ENCODE measurements around the gene MAVS.

MAVS gene

DNA sequence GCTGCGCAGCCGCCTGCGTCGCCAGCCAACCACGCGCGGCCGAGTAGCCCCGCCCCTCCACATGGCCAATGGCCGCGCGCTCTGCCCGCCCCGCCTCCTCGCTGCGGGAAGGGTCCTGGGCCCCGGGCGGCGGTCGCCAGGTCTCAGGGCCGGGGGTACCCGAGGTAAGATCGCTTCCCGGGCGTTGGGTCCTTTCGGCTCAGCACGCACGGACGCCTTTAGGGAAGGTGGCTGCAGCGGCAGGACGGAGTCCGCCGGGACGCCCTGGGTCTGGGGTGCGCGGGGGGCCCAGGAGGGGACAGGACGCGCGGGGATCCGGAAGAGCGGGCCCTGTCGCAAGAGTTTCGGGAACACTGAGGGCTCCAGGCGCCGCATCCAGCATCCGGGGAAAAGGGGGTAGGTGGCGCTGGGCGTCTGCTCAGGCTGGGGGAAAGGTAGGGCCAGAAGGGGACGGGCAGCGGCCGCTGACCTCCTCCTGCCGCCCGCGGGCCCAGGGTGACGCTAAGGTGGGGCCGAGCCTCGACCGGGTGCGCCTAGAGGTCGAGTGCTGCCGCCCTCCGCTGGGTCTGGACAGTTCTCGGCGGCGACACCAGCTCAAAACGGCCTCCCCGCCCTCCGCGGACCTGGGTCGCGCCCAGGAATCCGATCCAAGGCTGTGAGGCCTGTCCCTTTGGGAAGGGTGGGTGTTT lies at the start of gene MAVS:
TSS of gene MAVS (plus strand) at position 95 of the 689 bp plus-strand sequence. CDS start 7,791 bp downstream, outside the sequence.
- H3K36me3 Mint-ChIP-seq (ENCODE audit: low read depth): peaks cover 33% of the 10 kb centered on the region
- no peaks in the 10 kb centered on the region for H3K9me3 Mint-ChIP-seq
- peaks cover 32% of the 10 kb centered on the region for H3K4me1 Mint-ChIP-seq (ENCODE audit: low read depth)
- intact Hi-C loops (cut with micrococcal nuclease): loop anchor here (2.0 kb wide), 1 partner anchor 26 kb away; the partner anchor contains the start of gene AP5S1
- no peaks in the 10 kb centered on the region for H3K27me3 Mint-ChIP-seq
- peak within 1 kb of the TSS; percentile 93 for H3K4me3 Mint-ChIP-seq
- peak within 1 kb of the TSS; percentile 95 for H3K27ac Mint-ChIP-seq

DNA sequence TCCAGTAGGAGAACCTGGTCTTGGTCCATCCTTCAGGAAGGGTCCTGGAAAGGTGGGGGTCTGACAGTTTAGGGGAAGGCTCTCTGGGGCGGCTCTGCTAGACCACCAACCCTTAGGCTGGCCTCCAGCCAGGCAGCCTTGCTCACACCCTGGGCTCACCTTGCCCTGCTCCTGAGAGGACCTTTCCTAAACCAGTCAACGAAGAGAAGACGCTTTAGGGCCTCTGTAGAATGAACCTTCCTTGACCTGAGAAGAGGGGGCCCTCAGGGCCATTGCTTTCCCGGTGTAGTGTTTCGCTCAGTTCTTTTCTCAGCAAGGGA lies 49.4 kb upstream of the MAVS start:
- H3K36me3 Mint-ChIP-seq (ENCODE audit: low read depth): peaks cover 63% of the 10 kb centered on the region
- intact Hi-C loops (cut with micrococcal nuclease): loop anchor here (2.0 kb wide), 1 partner anchor 14 kb away; no protein-coding TSS in a partner anchor
- no peaks in the 10 kb centered on the region for H3K27me3 Mint-ChIP-seq
- no peaks in the 10 kb centered on the region for H3K9me3 Mint-ChIP-seq
- H3K4me3 Mint-ChIP-seq: peak overlapping the region; percentile 81
- peak overlapping the region; percentile 93 for H3K27ac Mint-ChIP-seq
- H3K4me1 Mint-ChIP-seq (ENCODE audit: low read depth): peaks cover 58% of the 10 kb centered on the region

DNA sequence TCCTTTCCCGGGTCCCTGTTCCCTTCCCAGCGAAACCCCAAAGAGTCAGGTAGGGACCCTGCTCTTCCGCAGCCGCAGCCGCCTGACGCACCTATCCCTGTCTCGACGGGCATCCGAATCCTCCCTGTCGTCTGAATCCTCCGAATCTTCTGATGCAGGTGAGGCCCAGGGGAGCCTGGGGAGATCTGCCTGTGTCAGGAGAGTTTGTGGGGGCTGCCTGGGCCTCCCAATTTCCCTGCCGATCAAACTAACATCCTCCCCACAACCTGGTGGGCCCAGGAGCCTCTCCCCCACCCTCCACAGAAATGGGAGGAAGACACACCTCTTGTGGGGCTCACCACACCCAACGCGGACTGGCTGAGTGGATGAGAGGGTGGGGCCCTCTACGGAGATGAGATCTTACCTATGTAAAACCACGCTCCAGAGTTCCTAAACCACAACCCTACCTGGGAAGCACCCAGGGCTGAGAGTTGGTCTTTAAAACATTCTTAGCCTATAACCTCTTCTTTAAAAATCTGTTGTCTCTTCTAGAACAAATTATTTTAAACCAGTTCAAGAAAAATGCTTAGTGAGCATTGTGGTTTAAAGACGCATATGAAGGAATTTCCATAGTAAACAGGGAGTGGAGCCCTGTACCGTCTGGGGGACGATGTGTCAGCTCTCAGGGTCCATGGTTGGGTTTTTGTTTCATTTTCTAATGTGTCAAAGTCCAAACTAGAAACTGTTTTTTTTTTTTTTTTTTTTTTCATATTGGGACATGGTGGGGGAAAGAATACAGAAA lies 48.9 kb upstream of the MAVS start:
- no peaks in the 10 kb centered on the region for H3K9me3 Mint-ChIP-seq
- peak overlapping the region; percentile 57 for H3K27ac Mint-ChIP-seq
- H3K4me1 Mint-ChIP-seq (ENCODE audit: low read depth): peaks cover 64% of the 10 kb centered on the region
- H3K36me3 Mint-ChIP-seq (ENCODE audit: low read depth): peaks cover 69% of the 10 kb centered on the region
- intact Hi-C loops (cut with micrococcal nuclease): loop anchor here (2.0 kb wide), 1 partner anchor 13 kb away; no protein-coding TSS in a partner anchor
- no peaks in the 10 kb centered on the region for H3K27me3 Mint-ChIP-seq
- H3K4me3 Mint-ChIP-seq: peak overlapping the region; percentile 81

DNA sequence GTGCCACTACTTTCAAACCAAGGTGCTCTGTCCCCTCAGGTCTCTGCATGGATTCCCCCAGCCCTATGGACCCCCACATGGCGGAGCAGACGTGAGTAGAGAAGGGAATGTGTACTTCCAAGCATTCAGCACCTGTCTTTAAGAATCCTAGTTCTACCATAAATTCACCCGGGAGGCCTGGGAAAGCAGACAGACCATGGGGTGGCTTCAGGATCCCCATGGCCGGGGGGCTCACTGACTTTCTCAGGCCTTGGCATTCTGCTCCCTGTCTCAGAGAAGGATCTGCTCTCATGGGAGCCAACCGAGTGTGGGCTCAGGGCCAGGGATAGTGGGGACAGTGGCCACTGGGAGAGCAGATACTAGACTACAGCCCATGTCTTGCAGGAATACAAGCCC lies 48.3 kb upstream of the MAVS start:
- peaks cover 75% of the 10 kb centered on the region for H3K36me3 Mint-ChIP-seq (ENCODE audit: low read depth)
- no peaks in the 10 kb centered on the region for H3K27me3 Mint-ChIP-seq
- H3K4me1 Mint-ChIP-seq (ENCODE audit: low read depth): peaks cover 70% of the 10 kb centered on the region
- peak overlapping the region; percentile 57 for H3K27ac Mint-ChIP-seq
- no peak overlapping the region for H3K4me3 Mint-ChIP-seq
- H3K9me3 Mint-ChIP-seq: no peaks in the 10 kb centered on the region
- intact Hi-C loops (cut with micrococcal nuclease): no loop called here

DNA sequence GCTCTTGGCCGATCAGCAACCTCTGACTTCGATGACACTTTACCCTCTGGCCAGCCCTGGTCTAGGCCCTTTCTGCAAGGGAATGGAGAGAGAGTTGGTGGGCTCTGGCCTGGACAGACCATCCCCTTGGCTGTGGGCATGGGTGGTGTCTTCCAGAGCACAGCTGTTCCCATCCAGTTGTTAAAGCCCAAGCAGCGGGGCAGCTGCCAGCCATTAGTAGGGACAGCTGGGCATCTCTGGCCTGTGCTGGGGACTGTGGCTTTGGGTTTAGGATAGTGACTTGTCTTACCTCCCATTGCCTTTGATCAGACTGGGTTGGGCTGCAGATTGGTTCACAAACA lies 47.8 kb upstream of the MAVS start:
- Mint-ChIP-seq H3K9me3 (no peaks in the 10 kb centered on the region), H3K27me3 (no peaks in the 10 kb centered on the region), H3K27ac (no peak overlapping the region), H3K4me3 (no peak overlapping the region), H3K4me1 (ENCODE audit: low read depth) (peaks cover 75% of the 10 kb centered on the region), H3K36me3 (ENCODE audit: low read depth) (peaks cover 80% of the 10 kb centered on the region)
- intact Hi-C loops (cut with micrococcal nuclease): no loop called here

DNA sequence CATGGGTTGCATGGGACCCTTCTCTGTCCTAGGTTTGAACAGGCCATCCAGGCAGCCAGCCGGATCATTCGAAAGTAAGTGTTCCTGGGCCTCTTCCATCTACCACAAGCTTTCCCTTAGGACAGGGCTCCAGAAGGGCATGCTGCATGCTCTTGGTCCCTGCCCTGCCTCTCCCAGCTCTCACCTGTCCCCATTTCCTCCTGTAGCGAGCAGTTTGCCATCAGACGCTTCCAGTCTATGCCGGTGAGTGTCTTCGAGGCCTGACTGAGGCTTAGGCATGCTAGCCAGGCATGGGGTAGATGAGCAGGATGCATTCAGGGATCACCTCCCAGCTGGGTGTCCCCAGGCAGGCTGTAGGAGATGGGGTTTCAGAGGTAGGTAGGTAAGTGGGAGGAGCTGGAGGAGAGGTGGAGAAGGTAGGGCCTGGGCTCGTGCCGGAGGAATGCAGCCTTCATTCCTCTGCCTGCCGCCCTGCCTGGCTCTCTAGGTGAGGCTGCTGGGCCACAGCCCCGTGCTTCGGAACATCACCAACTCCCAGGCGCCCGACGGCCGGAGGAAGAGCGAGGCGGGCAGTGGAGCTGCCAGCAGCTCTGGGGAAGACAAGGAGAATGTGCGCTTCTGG lies 46.3 kb upstream of the MAVS start:
- no peaks in the 10 kb centered on the region for H3K9me3 Mint-ChIP-seq
- intact Hi-C loops (cut with micrococcal nuclease): no loop called here
- H3K27ac Mint-ChIP-seq: no peak overlapping the region
- peaks cover 77% of the 10 kb centered on the region for H3K4me1 Mint-ChIP-seq (ENCODE audit: low read depth)
- peaks cover 95% of the 10 kb centered on the region for H3K36me3 Mint-ChIP-seq (ENCODE audit: low read depth)
- H3K27me3 Mint-ChIP-seq: no peaks in the 10 kb centered on the region
- no peak overlapping the region for H3K4me3 Mint-ChIP-seq

DNA sequence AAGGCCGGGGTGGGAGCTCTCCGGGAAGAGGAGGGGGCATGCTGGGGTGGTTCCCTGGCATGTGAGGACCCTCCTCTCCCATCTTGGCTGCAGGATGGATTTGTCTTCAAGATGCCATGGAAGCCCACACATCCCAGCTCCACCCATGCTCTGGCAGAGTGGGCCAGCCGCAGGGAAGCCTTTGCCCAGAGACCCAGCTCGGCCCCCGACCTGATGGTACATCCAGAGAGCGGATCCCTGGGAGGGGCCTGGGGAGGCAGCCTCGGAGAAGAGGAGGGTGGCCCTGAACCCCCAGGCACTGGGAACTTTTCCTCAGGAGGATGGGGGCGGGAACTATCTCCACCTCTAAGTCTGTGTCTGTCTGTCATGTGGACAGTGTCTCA lies 45.8 kb upstream of the MAVS start:
- H3K4me1 Mint-ChIP-seq (ENCODE audit: low read depth): peaks cover 77% of the 10 kb centered on the region
- intact Hi-C loops (cut with micrococcal nuclease): no loop called here
- H3K36me3 Mint-ChIP-seq (ENCODE audit: low read depth): peaks cover 96% of the 10 kb centered on the region
- H3K27me3 Mint-ChIP-seq: no peaks in the 10 kb centered on the region
- no peak overlapping the region for H3K4me3 Mint-ChIP-seq
- H3K27ac Mint-ChIP-seq: no peak overlapping the region
- no peaks in the 10 kb centered on the region for H3K9me3 Mint-ChIP-seq

DNA sequence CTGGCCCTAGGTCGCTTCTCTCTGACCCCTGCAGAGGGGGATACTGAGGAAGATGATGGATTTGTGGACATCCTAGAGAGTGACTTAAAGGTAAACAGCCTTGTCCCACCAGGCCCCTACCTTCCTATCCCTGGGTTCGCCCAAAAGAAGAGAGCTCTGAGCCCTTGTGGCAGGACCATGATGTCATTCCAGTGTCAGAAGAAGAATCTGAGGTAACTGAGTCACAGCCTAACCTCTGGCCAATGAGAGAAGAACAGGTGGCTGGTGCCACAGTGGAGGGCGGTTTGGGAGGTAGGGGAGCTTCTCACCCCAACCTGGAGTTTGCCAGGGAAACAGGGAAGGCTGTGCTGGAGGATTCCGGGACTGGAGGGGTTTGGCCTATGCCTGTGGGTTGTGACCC lies 45.3 kb upstream of the MAVS start:
- intact Hi-C loops (cut with micrococcal nuclease): no loop called here
- Mint-ChIP-seq H3K27ac (no peak overlapping the region), H3K4me1 (ENCODE audit: low read depth) (peaks cover 80% of the 10 kb centered on the region), H3K27me3 (no peaks in the 10 kb centered on the region), H3K36me3 (ENCODE audit: low read depth) (peaks cover 97% of the 10 kb centered on the region), H3K4me3 (no peak overlapping the region), H3K9me3 (no peaks in the 10 kb centered on the region)

DNA sequence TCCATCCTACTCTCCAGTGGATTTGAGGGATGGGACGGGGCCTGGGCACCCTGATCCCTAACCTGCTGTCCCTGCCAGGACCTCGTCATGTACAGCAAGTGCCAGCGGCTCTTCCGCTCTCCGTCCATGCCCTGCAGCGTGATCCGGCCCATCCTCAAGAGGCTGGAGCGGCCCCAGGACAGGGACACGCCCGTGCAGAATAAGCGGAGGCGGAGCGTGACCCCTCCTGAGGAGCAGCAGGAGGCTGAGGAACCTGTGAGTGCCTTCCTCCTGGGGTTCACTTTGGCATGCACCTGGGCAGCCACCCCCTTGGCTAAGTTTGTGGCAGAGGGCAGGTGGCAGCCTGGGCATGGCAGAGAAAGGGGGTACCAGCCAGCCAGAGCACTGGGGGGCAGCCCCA lies 44.8 kb upstream of the MAVS start:
- Mint-ChIP-seq H3K4me1 (ENCODE audit: low read depth) (peaks cover 81% of the 10 kb centered on the region), H3K9me3 (no peaks in the 10 kb centered on the region), H3K27ac (no peak overlapping the region), H3K27me3 (no peaks in the 10 kb centered on the region), H3K36me3 (ENCODE audit: low read depth) (peaks cover 96% of the 10 kb centered on the region), H3K4me3 (no peak overlapping the region)
- intact Hi-C loops (cut with micrococcal nuclease): no loop called here

DNA sequence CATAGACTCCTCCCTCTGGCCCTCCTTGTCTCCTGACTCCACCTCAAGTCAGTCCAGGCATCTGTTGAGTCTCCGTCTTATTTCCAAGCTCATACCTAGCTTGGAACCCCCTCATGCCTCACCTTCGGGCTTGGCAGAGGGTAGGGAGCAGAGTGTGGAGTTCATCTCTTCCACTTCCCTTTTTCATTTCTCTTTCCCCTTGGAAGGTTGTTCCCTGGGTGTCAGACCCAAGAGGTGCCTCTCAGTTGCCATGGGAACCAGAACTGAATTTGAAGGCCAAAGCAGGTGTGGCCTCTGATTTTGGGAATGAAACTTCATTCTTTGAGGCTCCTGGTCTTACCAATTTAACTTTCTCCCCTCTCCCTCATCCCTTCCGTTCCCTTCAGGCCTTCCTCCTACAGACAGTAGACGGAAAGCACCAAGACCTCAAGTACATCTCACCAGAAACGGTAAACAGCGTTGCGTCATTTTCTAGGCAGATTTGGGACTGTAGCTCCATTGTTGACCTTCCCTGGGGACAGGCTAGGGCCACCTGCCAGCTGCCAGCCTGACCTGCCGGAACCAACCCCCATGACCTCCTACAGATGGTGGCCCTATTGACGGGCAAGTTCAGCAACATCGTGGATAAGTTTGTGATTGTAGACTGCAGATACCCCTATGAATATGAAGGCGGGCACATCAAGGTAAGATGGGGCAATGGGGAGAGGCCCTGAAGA lies 44.0 kb upstream of the MAVS start:
- intact Hi-C loops (cut with micrococcal nuclease): no loop called here
- H3K9me3 Mint-ChIP-seq: no peaks in the 10 kb centered on the region
- H3K36me3 Mint-ChIP-seq (ENCODE audit: low read depth): peaks cover 88% of the 10 kb centered on the region
- H3K27me3 Mint-ChIP-seq: no peaks in the 10 kb centered on the region
- peaks cover 81% of the 10 kb centered on the region for H3K4me1 Mint-ChIP-seq (ENCODE audit: low read depth)
- no peak overlapping the region for H3K4me3 Mint-ChIP-seq
- H3K27ac Mint-ChIP-seq: peak overlapping the region; percentile 9

DNA sequence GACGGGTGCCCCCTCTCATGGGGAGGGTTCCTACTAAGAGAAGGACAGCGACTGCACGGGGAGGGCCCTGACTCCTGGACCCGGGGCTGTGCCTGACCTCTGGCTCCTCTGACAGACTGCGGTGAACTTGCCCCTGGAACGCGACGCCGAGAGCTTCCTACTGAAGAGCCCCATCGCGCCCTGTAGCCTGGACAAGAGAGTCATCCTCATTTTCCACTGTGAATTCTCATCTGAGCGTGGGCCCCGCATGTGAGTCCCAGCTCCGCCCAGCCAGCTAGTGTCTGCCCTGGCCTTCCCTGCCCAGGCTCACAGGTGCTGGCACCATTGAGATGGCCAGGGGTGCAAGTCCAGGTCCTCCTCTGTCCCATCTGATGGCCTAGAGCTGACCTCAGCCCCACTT lies 43.3 kb upstream of the MAVS start:
- intact Hi-C loops (cut with micrococcal nuclease): no loop called here
- no peak overlapping the region for H3K4me3 Mint-ChIP-seq
- H3K36me3 Mint-ChIP-seq (ENCODE audit: low read depth): peaks cover 82% of the 10 kb centered on the region
- H3K27ac Mint-ChIP-seq: peak overlapping the region; percentile 47
- H3K27me3 Mint-ChIP-seq: no peaks in the 10 kb centered on the region
- H3K4me1 Mint-ChIP-seq (ENCODE audit: low read depth): peaks cover 81% of the 10 kb centered on the region
- no peaks in the 10 kb centered on the region for H3K9me3 Mint-ChIP-seq

DNA sequence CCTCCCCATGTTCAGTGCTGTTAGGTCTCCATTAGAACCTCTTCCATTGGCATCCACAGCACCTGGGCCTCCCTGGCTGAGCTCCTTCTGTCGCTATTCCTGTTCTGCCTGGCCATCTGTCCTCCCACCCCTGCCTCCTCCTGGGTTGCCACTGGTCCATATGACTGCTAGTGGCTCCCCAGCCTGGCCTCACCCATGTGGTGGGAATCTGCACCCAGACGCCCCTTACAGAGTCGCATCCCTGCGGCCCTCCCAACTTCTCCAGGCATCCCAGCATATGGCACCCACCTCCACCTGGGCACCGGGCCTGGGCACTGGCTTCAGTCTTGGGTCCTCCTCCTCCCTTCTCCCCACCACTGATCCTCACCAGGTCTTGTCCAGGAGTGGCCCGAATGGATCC lies 42.8 kb upstream of the MAVS start:
- Mint-ChIP-seq H3K4me1 (ENCODE audit: low read depth) (peaks cover 76% of the 10 kb centered on the region), H3K36me3 (ENCODE audit: low read depth) (peaks cover 76% of the 10 kb centered on the region), H3K27me3 (no peaks in the 10 kb centered on the region), H3K4me3 (no peak overlapping the region), H3K27ac (peak overlapping the region; percentile 47), H3K9me3 (no peaks in the 10 kb centered on the region)
- intact Hi-C loops (cut with micrococcal nuclease): no loop called here

DNA sequence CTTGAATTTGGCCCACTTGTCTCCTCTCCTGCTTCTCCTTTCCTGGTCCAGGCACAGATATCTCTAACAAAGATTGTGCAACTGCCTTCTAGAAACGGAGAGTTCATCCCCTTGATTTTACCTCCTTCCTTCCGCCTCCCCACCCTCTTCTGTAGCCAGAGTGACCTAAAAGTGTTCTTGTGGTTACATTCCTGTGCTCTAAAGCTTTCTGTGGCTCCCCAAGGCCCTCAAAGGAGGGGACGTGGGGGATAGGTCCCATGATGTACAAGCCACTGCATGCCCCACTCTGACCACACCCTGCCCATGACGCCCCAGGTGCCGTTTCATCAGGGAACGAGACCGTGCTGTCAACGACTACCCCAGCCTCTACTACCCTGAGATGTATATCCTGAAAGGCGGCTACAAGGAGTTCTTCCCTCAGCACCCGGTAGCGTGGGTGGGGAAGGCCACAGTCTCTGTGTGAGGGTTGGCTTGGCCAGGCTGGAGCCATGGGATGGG lies 42.3 kb upstream of the MAVS start:
- Mint-ChIP-seq H3K36me3 (ENCODE audit: low read depth) (peaks cover 72% of the 10 kb centered on the region), H3K27ac (peak overlapping the region; percentile 47), H3K4me3 (no peak overlapping the region), H3K9me3 (no peaks in the 10 kb centered on the region), H3K27me3 (no peaks in the 10 kb centered on the region), H3K4me1 (ENCODE audit: low read depth) (peaks cover 72% of the 10 kb centered on the region)
- intact Hi-C loops (cut with micrococcal nuclease): no loop called here

DNA sequence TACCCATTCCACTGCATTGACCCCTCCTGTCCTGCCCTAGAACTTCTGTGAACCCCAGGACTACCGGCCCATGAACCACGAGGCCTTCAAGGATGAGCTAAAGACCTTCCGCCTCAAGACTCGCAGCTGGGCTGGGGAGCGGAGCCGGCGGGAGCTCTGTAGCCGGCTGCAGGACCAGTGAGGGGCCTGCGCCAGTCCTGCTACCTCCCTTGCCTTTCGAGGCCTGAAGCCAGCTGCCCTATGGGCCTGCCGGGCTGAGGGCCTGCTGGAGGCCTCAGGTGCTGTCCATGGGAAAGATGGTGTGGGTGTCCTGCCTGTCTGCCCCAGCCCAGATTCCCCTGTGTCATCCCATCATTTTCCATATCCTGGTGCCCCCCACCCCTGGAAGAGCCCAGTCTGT lies 41.9 kb upstream of the MAVS start:
- Mint-ChIP-seq H3K27ac (peak overlapping the region; percentile 84), H3K4me1 (ENCODE audit: low read depth) (peaks cover 74% of the 10 kb centered on the region), H3K9me3 (no peaks in the 10 kb centered on the region), H3K27me3 (no peaks in the 10 kb centered on the region), H3K36me3 (ENCODE audit: low read depth) (peaks cover 67% of the 10 kb centered on the region), H3K4me3 (no peak overlapping the region)
- intact Hi-C loops (cut with micrococcal nuclease): no loop called here
